ENCODE results near the gene QPCT.
"Not testable (repeated sequence)": the region's sequence is repeated elsewhere in the genome, so short reads cannot be mapped to it uniquely, and the experiment has no call there.

The QPCT gene

DNA sequence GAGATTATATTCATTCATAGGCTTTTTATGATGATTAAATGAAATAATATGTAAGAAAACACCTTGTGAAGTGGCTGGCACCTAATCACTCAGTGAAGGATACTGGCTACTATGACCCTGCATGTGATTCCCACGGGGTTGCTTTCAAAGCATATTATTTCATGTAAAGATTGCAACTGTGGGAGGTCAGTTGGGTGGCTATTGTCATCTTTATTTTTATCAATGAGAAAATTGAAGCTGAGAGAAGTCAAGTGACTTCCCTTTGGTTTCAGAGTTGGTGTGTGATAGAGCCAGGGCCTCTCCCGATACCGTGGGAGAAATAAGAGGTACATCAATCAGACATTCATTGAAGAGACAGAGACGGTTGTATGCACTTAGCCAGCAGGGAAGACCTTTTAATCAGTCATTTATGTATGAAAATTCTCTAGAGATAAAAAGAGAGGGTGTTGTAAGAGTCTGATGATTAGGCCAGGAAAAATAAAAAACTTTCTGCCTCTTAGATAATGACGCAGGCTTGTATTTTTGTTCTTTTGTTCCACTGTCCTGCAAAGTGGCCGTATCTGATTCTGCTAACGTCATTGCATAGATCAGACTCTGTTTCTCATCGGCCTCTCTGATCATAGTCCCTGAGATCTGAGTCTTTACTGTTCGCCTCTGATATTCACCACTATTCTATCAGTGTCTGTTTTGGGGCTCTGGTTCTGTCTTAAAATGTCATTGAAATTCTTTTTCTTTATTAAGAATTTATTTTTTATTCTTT is 50.5 kb downstream of the QPCT start:
- no peak overlapping the region for H3K4me3 ChIP-seq (ENCODE audit: low read depth, low read length)
- TF ChIP-seq, protein P1, sequence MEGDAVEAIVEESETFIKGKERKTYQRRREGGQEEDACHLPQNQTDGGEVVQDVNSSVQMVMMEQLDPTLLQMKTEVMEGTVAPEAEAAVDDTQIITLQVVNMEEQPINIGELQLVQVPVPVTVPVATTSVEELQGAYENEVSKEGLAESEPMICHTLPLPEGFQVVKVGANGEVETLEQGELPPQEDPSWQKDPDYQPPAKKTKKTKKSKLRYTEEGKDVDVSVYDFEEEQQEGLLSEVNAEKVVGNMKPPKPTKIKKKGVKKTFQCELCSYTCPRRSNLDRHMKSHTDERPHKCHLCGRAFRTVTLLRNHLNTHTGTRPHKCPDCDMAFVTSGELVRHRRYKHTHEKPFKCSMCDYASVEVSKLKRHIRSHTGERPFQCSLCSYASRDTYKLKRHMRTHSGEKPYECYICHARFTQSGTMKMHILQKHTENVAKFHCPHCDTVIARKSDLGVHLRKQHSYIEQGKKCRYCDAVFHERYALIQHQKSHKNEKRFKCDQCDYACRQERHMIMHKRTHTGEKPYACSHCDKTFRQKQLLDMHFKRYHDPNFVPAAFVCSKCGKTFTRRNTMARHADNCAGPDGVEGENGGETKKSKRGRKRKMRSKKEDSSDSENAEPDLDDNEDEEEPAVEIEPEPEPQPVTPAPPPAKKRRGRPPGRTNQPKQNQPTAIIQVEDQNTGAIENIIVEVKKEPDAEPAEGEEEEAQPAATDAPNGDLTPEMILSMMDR (IDR thresholded peaks at IDR 0.05; ENCODE audit: borderline replicate concordance, insufficient read depth, low read depth, low read length) = no peak

DNA sequence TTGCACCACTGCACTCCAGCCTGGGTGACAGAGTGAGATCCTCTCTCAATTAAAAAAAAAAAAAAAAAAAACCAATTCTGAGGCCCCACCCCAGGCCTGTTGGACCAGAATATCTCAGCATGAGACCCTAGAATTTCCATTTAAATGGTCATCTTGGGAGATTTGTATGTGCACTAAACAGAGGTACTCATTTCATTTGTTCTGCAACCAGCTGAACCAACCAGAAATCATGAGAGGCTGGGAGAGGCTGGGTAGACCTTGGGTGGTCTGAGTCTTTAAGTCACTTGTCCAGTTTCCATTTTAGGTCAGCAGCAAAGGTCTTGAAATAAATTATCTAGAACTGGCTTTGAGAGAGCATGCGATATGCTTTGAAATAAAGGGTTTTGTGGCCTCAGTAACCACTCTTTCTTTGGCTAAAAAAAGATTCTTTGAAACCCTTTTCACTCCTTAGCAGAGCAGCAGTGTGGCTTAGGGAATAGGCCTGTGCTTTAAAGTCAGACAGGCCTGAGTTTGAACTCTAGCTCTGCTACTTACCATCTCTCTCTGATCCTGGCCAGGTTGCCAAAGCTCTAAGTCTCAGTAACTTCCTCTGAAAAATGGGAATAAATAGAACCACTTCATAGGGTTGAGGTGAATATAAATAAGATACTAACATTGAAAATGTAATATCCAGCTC is 52.6 kb downstream of the QPCT start:
- TF ChIP-seq, protein P1 (IDR thresholded peaks at IDR 0.05; ENCODE audit: borderline replicate concordance, insufficient read depth, low read depth, low read length) = no peak

DNA sequence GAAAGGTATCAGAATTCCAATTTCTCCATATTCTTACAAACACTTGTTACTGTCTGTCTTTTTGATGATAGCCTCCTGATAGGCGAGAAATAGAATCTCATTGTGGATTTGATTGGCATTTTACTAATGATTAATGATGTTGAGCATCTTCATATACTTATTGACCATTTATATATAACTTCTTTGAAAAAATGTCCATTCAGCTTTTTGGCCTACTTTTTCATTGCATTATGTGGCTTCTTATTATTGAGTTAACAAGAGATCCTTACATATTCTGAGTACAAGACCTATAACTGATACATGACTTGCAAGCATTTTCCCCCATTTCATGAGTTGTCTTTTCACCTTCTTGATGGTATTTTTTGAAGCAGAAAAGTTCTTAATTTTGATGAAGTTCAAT is 54.6 kb downstream of the QPCT start:
- TF ChIP-seq, protein P1 (IDR thresholded peaks at IDR 0.05; ENCODE audit: borderline replicate concordance, insufficient read depth, low read depth, low read length) = no peak
- H3K4me3 ChIP-seq (ENCODE audit: low read depth, low read length) = no peak overlapping the region

More for the DNA sequence above, 52.6 kb downstream of the QPCT start:
- H3K4me3 ChIP-seq (ENCODE audit: low read depth, low read length) = no peak overlapping the region

DNA sequence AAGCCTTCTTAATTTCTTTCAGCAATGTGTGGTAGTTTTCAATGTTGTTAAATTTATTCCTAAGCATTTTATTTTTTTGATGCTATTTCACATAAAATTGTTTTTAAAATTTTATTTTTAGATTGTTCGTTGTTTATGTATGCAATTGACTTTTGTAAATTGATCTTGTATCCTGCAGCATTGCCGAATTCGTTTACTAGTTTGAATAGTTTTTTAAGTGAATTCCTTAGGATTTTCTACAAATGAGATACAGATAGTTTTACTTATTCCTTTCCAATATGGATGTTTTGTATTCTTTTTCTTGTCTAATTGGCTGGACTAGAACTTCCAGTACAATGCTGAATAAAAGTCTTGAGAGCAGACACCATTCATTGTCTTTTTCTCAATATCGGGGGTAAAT is 55.6 kb downstream of the QPCT start:
- no peak overlapping the region for H3K4me3 ChIP-seq (ENCODE audit: low read depth, low read length)
- TF ChIP-seq, protein P1 (IDR thresholded peaks at IDR 0.05; ENCODE audit: borderline replicate concordance, insufficient read depth, low read depth, low read length) = no peak

DNA sequence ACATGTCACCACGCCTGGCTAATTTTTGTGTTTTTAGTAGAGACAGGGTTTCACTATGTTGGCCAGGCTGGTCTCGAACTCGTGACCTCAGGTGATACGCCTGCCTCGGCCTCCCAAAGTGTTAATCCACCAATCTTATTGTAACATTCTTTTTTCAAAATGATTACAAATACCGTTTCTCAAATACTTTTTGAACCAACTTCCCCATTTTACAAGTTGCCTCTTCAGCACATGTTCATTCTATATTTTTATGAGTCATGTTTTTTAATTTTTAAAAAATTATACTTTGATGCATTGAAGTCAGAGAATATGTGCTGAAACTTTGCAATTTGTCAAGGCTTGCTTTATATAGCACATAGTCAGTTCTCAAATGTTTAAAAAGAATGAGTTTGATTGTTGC is 58.2 kb downstream of the QPCT start:
- TF ChIP-seq, protein P1 (IDR thresholded peaks at IDR 0.05; ENCODE audit: borderline replicate concordance, insufficient read depth, low read depth, low read length) = no peak

DNA sequence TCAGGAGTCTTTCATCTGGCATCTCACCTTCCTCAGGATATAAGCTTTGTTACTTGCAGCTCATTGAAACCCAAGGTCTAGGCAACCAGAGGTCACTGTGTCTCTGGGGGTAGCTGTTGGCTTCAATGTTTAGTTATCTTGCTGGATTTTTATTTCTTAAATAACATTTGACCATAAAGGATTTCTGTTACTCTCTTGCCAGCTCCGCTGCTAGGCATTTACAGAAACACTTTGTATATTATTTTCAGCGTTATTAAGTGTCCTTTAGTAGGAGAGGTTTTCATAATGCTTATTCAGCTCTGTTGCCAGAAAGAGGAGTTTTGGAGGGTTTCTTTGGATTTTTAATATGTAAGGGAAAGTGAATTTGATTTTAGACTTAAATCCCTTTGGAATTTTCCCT is 61.4 kb downstream of the QPCT start:
- TF ChIP-seq, protein P1 (IDR thresholded peaks at IDR 0.05; ENCODE audit: borderline replicate concordance, insufficient read depth, low read depth, low read length) = no peak
- no peak overlapping the region for H3K4me3 ChIP-seq (ENCODE audit: low read depth, low read length)

More for the DNA sequence above, 58.2 kb downstream of the QPCT start:
- H3K4me3 ChIP-seq (ENCODE audit: low read depth, low read length) = no peak overlapping the region

DNA sequence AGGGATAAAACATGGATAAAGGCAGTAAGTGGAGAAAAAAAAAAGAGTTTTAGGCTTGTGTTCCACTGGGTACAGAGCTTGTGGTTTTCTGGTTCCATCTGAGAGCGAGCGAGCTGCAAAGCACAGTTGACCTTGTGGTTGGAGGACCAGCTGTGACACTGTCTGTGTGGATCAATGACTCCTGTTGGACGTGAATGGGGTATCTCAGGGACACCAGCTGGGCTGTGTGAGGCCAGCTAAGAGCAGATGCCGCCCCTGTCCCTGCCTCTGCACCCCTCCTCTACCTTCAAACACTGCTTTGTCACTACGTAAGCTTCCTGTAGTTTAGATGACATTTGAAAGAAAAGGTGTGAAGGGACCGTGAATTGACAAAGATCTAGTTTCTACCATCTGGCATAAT is 67.8 kb downstream of the QPCT start:
- no peak overlapping the region for H3K4me3 ChIP-seq (ENCODE audit: low read depth, low read length)
- TF ChIP-seq, protein P1 (IDR thresholded peaks at IDR 0.05; ENCODE audit: borderline replicate concordance, insufficient read depth, low read depth, low read length) = no peak

DNA sequence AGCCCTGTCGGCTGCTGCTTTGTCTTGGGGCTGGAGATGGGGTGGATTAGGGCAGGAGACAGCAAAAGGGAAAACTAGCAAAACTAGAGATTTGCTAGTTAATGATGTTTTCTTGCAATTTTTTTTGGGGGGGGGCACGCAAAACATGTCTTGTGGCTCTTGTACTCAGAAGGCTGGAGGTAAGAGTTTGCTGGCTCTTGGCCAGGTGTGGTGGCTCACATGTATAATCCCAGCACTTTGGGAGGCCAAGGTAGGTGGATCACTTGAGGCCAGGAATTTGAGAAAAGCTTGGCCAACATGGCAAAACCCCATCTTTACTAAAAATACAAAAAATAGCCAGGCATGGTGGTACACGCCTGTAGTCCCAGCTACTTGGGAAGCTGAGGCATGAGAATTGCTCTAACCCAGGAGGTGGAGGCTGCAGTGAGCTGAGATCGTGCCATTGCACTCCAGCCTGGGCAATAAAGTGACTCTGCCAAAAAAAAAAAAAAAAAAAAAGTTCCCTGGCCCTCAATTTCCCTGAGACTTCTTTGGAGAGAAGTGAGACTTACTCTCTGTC is 69.6 kb downstream of the QPCT start:
- not testable (repeated sequence) for H3K4me3 ChIP-seq (ENCODE audit: low read depth, low read length)

Data from GM12875 (cell line).